ENCODE data around the gene RALA.

GRCh38 chr7:39659356-39660013, 36.1 kb downstream of the RALA start:
- TF ChIP-seq POLR2AphosphoS5 (IDR thresholded peaks at IDR 0.05; ENCODE audit: low read depth): no peak
- no peak for TF ChIP-seq CTCF (conservative IDR thresholded peaks at IDR 0.05; ENCODE audit: low read depth in 2 of 2)
- no peak for TF ChIP-seq REST (IDR thresholded peaks at IDR 0.05; ENCODE audit: unreplicated experiment)
- no peak for TF ChIP-seq ZNF331 (CRISPR knock-in tag; IDR thresholded peaks at IDR 0.05; ENCODE audit: low read depth)
- no peak for TF ChIP-seq CREB1 (CRISPR knock-in tag; IDR thresholded peaks at IDR 0.05; ENCODE audit: low read depth)
- TF ChIP-seq EZH2 (IDR thresholded peaks at IDR 0.05; ENCODE audit: low read depth, unreplicated experiment): no peak
- no peak for TF ChIP-seq ZNF114 (CRISPR knock-in tag; IDR thresholded peaks at IDR 0.05)
- no peak for TF ChIP-seq EZH2phosphoT487 (IDR thresholded peaks at IDR 0.05; ENCODE audit: unreplicated experiment)
- TF ChIP-seq ETS1 (IDR thresholded peaks at IDR 0.05): no peak
- no peak for TF ChIP-seq ZNF462 (CRISPR knock-in tag; IDR thresholded peaks at IDR 0.05)

Data from GM23338 (cell line).